ENCODE data around the gene FASTKD1. TPM values are rescaled to one million over a fixed set of nuclear protein-coding genes. Genes with fewer than 3 reads are reported as not detected.

FASTKD1 gene
- total and polyA plus RNA-seq, 10 of the 15 experiments (the other 5 are each of a cell fraction or from before 2014, with no cell fraction given): 45.6 to 76.1 (median 63.4) TPM

DNA sequence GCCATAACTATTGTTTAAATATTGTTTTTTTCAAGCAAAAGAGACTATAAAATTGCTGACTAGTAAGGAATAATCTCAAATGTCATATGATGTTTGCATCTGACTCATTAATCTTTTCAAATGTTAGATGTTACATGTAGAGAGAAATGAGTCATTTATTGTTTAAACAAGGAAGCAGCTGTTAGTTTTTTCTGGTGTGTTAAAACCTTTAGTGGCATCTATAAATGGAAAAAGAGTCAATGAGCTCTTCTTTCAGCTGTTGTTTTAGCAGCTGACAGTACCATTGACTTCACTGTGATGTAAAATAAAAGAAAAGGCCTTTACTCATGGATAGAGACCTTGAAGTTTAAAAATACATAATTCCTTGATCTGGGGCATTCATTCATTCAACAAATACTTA lies 66.0 kb downstream of the FASTKD1 start:
- ChIA-PET SMC1A (ENCODE audit: uncharacterized antibody, unreplicated experiment) (interaction anchor here (0.6 to 1.0 kb wide), 2 partner anchors 123 to 1274 kb away, joined by 3 read pairs; no protein-coding TSS in a partner anchor), POLR2A (no interaction called here), RAD21 (ENCODE audit: unreplicated experiment) (no interaction called here), CTCF (interaction anchor here (0.7 to 1.4 kb wide), 3 partner anchors 8 to 56 kb away, joined by 3 to 4 read pairs (median 3); no protein-coding TSS in a partner anchor)
- ATAC-seq (no peak), DNase-seq (ENCODE audit: low read depth, low spot score) (no peak), FAIRE-seq (no peak)
- no peak overlapping the region for H3K27ac ChIP-seq (ENCODE audit: control insufficient read depth, insufficient read depth)
- TF ChIP-seq LARP7 (IDR thresholded peaks at IDR 0.05) (no peak), JUNB (IDR thresholded peaks at IDR 0.05) (0 out of 2 replicates have a peak, but pooled peaks have one; percentile 32), ATF7 (IDR thresholded peaks at IDR 0.05; ENCODE audit: low read depth) (peak; percentile 28; the same call in 1 of the 2 replicates), MEF2B (IDR thresholded peaks at IDR 0.05; ENCODE audit: partially characterized antibody, poor library complexity, severe bottlenecking) (no peak)
- TF ChIP-seq, protein P1, sequence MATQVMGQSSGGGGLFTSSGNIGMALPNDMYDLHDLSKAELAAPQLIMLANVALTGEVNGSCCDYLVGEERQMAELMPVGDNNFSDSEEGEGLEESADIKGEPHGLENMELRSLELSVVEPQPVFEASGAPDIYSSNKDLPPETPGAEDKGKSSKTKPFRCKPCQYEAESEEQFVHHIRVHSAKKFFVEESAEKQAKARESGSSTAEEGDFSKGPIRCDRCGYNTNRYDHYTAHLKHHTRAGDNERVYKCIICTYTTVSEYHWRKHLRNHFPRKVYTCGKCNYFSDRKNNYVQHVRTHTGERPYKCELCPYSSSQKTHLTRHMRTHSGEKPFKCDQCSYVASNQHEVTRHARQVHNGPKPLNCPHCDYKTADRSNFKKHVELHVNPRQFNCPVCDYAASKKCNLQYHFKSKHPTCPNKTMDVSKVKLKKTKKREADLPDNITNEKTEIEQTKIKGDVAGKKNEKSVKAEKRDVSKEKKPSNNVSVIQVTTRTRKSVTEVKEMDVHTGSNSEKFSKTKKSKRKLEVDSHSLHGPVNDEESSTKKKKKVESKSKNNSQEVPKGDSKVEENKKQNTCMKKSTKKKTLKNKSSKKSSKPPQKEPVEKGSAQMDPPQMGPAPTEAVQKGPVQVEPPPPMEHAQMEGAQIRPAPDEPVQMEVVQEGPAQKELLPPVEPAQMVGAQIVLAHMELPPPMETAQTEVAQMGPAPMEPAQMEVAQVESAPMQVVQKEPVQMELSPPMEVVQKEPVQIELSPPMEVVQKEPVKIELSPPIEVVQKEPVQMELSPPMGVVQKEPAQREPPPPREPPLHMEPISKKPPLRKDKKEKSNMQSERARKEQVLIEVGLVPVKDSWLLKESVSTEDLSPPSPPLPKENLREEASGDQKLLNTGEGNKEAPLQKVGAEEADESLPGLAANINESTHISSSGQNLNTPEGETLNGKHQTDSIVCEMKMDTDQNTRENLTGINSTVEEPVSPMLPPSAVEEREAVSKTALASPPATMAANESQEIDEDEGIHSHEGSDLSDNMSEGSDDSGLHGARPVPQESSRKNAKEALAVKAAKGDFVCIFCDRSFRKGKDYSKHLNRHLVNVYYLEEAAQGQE (IDR thresholded peaks at IDR 0.05; ENCODE audit: low read depth, low read length): no peak
- no peaks in the 10 kb centered on the region for H3K36me3 ChIP-seq (ENCODE audit: control insufficient read depth in 2 of 2, insufficient read depth in 2 of 2, low read length in 1 of 2)
- H3K27me3 ChIP-seq (replicated peaks in 1 of 2; ENCODE audit: control insufficient read depth in 2 of 2, insufficient read depth in 2 of 2, low read length in 1 of 2): no peaks in the 10 kb centered on the region; a peak in 1 of 4 replicates
- no peaks in the 10 kb centered on the region for H4K20me1 ChIP-seq (ENCODE audit: control insufficient read depth, insufficient read depth)
- intact Hi-C loops (cut with micrococcal nuclease; ENCODE audit: unreplicated experiment): no loop called here
- no peaks in the 10 kb centered on the region for H3K4me1 ChIP-seq (ENCODE audit: control insufficient read depth, insufficient read depth, low read length)
- H3K4me3 ChIP-seq: no peak overlapping the region
- no peaks in the 10 kb centered on the region for H3K79me2 ChIP-seq (ENCODE audit: control insufficient read depth, insufficient read depth, low read length)
- no peak overlapping the region for H3K4me2 ChIP-seq (ENCODE audit: control insufficient read depth, insufficient read depth)
- BruUV-seq (replicated peaks): no TSS peak
- in situ Hi-C loops (cut with MboI): no loop called here
- no peak overlapping the region for H3K9ac ChIP-seq (ENCODE audit: control insufficient read depth, insufficient read depth, low read length)
- no peak overlapping the region for H2AFZ ChIP-seq (ENCODE audit: control insufficient read depth, low read depth, low read length)
- no peaks in the 10 kb centered on the region for H3K9me3 ChIP-seq (replicated peaks; ENCODE audit: control insufficient read depth, insufficient read depth, low read length)

All from GM12878 (cell line).